HG03097 (cell line): ENCODE measurements around the gene RNF220.
"Not testable (repeated sequence)": the region's sequence is repeated elsewhere in the genome, so short reads cannot be mapped to it uniquely, and the experiment has no call there.

Source experiments
- ATAC-seq: cut with Tn5 transposase; IDR thresholded peaks from one replicate; pipeline ENCODE4 v1.9.1; 2021; ENCODE audit not compliant: unreplicated experiment, low FRiP score

Gene RNF220

GRCh38 chr1:44693159-44693558 lies 288.1 kb downstream of the RNF220 start:
- no peak for ATAC-seq

- no peak for ATAC-seq
Observed at GRCh38 chr1:44693900-44694299, 288.8 kb downstream of the RNF220 start.

DNA sequence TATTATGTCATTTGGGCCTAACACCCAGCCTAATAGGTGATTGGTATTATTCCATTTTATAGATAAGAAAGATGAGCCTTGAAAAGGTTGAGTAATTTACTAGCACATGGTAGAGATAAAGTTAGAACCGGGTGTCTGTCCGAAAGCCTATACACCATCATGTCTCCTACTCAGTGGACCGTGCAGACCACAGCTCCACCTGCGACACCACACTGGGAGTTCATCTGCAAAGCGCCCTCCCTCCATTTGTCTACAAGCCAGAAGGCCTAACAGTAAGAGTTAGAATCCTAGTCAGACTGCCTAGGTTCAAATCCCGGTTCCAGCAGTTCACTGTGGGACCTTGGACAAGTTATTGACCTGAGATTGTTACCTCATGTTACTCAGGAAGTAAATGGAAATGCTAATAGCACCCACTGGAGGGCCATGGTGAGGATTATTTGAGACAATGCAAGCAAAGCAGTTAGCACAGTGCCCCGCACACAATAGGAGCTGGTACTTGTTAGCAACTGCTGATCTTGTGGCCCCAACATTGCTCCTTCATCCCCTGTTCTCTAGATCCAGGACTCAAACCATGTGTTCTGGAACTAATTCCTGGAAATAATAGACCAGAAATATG lies 289.9 kb downstream of the RNF220 start:
- no peak for ATAC-seq

- ATAC-seq = no peak
Observed at GRCh38 chr1:44695671-44696070, 290.6 kb downstream of the RNF220 start.

DNA sequence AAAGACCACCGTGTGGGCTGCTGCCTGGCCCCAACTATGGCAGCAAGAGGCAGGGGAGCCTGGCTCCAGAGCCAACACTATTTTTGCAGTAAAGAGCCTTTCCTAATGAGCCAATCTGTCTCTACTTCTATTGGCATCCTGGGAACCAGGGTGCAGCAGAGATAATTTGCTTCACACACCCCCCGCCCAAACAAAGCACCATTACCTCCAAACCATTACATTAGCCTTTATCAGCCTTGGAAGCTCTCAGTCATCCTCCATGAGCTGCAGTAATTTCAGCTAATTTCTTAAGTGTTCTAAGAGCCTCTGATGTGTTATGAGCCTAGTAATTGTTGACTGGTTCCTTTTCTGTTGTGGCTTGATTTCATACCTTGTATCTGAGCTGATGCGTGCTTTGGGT lies 291.0 kb downstream of the RNF220 start:
- no peak for ATAC-seq

DNA sequence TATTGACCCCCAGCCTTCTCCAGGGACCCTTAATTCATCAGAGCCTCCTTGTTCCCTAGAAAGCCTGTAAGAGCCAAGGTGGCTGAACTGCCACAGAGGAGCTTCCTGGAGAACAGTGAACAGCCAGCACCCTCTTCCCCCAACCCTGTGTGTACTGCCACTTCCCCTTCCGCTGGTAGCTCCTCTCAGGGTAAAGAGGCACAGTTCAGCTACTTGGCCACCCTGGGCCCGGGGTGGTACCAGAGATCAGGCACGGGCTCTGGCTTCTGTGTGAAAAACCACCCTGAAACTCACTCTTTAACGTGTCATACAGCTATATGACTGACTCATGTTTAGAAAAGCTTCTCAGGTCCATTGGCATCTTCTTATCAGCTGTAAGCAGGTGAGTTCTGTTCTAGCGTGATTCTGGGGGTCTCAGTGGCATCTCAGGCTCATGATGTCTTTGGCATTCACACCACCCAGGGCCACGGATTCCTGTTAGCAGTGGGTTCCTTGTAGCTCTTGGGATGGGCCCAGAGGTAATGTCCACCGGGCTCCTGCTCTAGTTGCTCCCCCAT lies 291.8 kb downstream of the RNF220 start:
- no peak for ATAC-seq

GRCh38 chr1:44698138-44698537 lies 293.1 kb downstream of the RNF220 start:
- ATAC-seq = no peak

DNA sequence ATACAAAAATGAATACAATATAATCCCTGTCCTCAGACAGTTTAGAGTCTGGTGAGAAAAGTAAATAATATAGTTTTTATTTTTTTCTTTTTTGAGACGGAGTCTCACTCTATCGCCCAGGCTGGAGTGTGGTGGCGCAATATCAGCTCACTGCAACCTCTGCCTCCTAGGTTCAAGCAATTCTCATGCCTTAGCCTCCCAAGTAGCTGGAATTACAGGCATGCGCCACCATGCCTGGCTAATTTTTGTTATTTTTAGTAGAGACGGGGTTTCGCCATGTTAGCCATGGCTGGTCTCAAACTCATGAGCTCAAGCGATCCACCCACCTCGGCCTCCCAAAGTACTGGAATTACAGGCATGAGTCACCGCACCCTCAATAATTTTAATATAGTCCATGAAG lies 294.3 kb downstream of the RNF220 start:
- not testable (repeated sequence) for ATAC-seq

DNA sequence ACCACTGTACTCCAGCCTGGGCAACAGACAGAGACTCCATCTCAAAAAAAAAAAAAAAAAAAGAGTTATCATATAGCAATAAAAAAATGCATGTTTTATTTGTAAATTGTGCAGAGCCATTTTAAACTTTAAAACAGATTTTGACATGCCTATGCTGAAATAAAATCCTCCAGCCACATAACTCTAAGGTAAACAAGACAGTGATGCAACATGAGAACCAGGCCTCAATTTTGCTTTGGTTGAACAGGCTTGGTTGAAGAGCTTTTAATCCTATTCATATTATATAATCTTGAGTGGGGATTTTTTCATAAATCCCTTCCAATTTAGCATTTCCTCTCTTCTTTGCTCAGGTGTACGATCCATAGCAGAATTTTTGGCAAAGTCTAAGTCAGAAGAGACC lies 295.5 kb downstream of the RNF220 start:
- no peak for ATAC-seq

GRCh38 chr1:44701141-44701573 lies 296.1 kb downstream of the RNF220 start:
- no peak for ATAC-seq
